GM19035 (cell line): ENCODE results near the gene ZNF605.
"Not testable (repeated sequence)": the region's sequence is repeated elsewhere in the genome, so short reads cannot be mapped to it uniquely, and the experiment has no call there.

Experiments used
- ATAC-seq: cut with Tn5 transposase; IDR thresholded peaks from one replicate; pipeline ENCODE4 v1.9.1; 2021; ENCODE audit not compliant: unreplicated experiment

The ZNF605 gene

GRCh38 chr12:132956011-132956788 is at the start of gene ZNF605:
Gene ZNF605, minus strand, starts transcription at chr12:132956306. Its CDS starts 10,671 bp downstream, at chr12:132945635.
- peak; percentile 96 for ATAC-seq

- no peak for ATAC-seq
Observed at GRCh38 chr12:132998741-132999140, 42.6 kb upstream of the ZNF605 start.

- ATAC-seq: no peak
Observed at GRCh38 chr12:132986885-132987225, 30.7 kb upstream of the ZNF605 start.

- ATAC-seq: peak; percentile 95
Observed at GRCh38 chr12:132986001-132986884, 30.1 kb upstream of the ZNF605 start, which contains the start of gene ZNF26. Gene ZNF26, plus strand, starts transcription at chr12:132986367. Its CDS starts 474 bp downstream, at chr12:132986841.

GRCh38 chr12:132976870-132977269 is 20.8 kb upstream of the ZNF605 start:
- not testable (repeated sequence) for ATAC-seq

- no peak for ATAC-seq
Observed at GRCh38 chr12:132972374-132972773, 16.3 kb upstream of the ZNF605 start.

GRCh38 chr12:132967736-132968135 is 11.6 kb upstream of the ZNF605 start:
- no peak for ATAC-seq

- no peak for ATAC-seq
Observed at GRCh38 chr12:132966676-132967415, 10.7 kb upstream of the ZNF605 start.

GRCh38 chr12:132965796-132966195 is 9.7 kb upstream of the ZNF605 start:
- ATAC-seq: no peak

GRCh38 chr12:132963947-132964346 is 7.8 kb upstream of the ZNF605 start:
- ATAC-seq: not testable (repeated sequence)

GRCh38 chr12:132961790-132962189 is 5.7 kb upstream of the ZNF605 start:
- not testable (repeated sequence) for ATAC-seq

GRCh38 chr12:132955094-132956010 is 754 bp downstream of the ZNF605 start:
- peak; percentile 15 for ATAC-seq

- no peak for ATAC-seq
Observed at GRCh38 chr12:132954471-132955048, 1.5 kb downstream of the ZNF605 start.

GRCh38 chr12:132953771-132954170 is 2.3 kb downstream of the ZNF605 start:
- no peak for ATAC-seq

GRCh38 chr12:132953163-132953425 is 3.0 kb downstream of the ZNF605 start:
- no peak for ATAC-seq

GRCh38 chr12:132952371-132953162 is 3.5 kb downstream of the ZNF605 start:
- ATAC-seq: no peak

- ATAC-seq: no peak
Observed at GRCh38 chr12:132951649-132952048, 4.5 kb downstream of the ZNF605 start.

- no peak for ATAC-seq
Observed at GRCh38 chr12:132950844-132951535, 5.1 kb downstream of the ZNF605 start.
